SK-N-DZ (cell line): Measurements from ENCODE around the gene PODN.

Source experiments
- DNase-seq: peaks from one replicate; pipeline ENCODE4 v3.0.0-alpha.2; 2015; ENCODE audit warnings: low spot score

The PODN gene

GRCh38 chr1:53051676-53052075 lies 10.3 kb upstream of the PODN start:
- no peak for DNase-seq

- no peak for DNase-seq
Observed at GRCh38 chr1:53057127-53057526, 4.9 kb upstream of the PODN start.

- DNase-seq = no peak
Observed at GRCh38 chr1:53060579-53060978, 1.4 kb upstream of the PODN start.

GRCh38 chr1:53061123-53061858 lies 722 bp upstream of the PODN start:
- DNase-seq = no peak

- no peak for DNase-seq
Observed at GRCh38 chr1:53062708-53063591, 937 bp downstream of the PODN start.

GRCh38 chr1:53063744-53064515 lies 1.9 kb downstream of the PODN start:
- no peak for DNase-seq

GRCh38 chr1:53065391-53065790 lies 3.4 kb downstream of the PODN start:
- DNase-seq = no peak

- DNase-seq = no peak
Observed at GRCh38 chr1:53066488-53066887, 4.5 kb downstream of the PODN start.

GRCh38 chr1:53066891-53067738 lies 5.1 kb downstream of the PODN start:
- DNase-seq = no peak

GRCh38 chr1:53067886-53068285 lies 5.9 kb downstream of the PODN start:
- no peak for DNase-seq

- DNase-seq = peak; percentile 91
Observed at GRCh38 chr1:53068314-53069099, 6.5 kb downstream of the PODN start.

GRCh38 chr1:53069265-53069662 lies 7.3 kb downstream of the PODN start:
- no peak for DNase-seq

- DNase-seq = no peak
Observed at GRCh38 chr1:53069663-53070327, 7.8 kb downstream of the PODN start.

GRCh38 chr1:53070621-53071020 lies 8.6 kb downstream of the PODN start:
- no peak for DNase-seq

- no peak for DNase-seq
Observed at GRCh38 chr1:53071167-53071865, 9.3 kb downstream of the PODN start.

- no peak for DNase-seq
Observed at GRCh38 chr1:53071915-53072314, 9.9 kb downstream of the PODN start.

- DNase-seq = no peak
Observed at GRCh38 chr1:53073287-53073686, 11.3 kb downstream of the PODN start.

- no peak for DNase-seq
Observed at GRCh38 chr1:53073868-53074311, 11.9 kb downstream of the PODN start.
